ENCODE results near the gene TENT5C. TPM values are rescaled to one million over a fixed set of nuclear protein-coding genes. Genes with fewer than 3 reads are reported as not detected.

TENT5C gene
- total and polyA plus RNA-seq, 3 experiments from 2014 or later = 3.7 to 12.6 (median 4.1) TPM

GRCh38 chr1:117672756-117673155 lies 66.9 kb downstream of the TENT5C start:
- no peak overlapping the region for H3K4me3 Mint-ChIP-seq
- H3K27ac ChIP-seq (ENCODE audit: low read depth, low read length) = no peak overlapping the region
- ChIA-PET CTCF (interaction anchor here (1.7 to 5.0 kb wide), 7 partner anchors 8 to 138 kb away, joined by 4 to 95 read pairs (median 18); partner anchors contain the start of gene TENT5C), POLR2A (interaction anchor here (1.4 kb wide), 1 partner anchor 16 kb away, joined by 4 read pairs; no protein-coding TSS in a partner anchor)
- no peak for DNase-seq
- H3K9me3 ChIP-seq (ENCODE audit: low read length) = no peaks in the 10 kb centered on the region
- H3K9me3 Mint-ChIP-seq = no peaks in the 10 kb centered on the region
- peak overlapping the region in 2 of 8 donors; percentile 29 to 90 for H3K27ac Mint-ChIP-seq
- peaks cover 0 to 2% of the 10 kb centered on the region in 2 donors for H3K27me3 Mint-ChIP-seq
- peaks cover 13 to 19% (median 14%) of the 10 kb centered on the region in 3 donors for H3K4me1 Mint-ChIP-seq
- H3K27me3 ChIP-seq (ENCODE audit: insufficient read depth, low read length, poor library complexity, severe bottlenecking) = no peaks in the 10 kb centered on the region
- no peaks in the 10 kb centered on the region for H3K36me3 ChIP-seq (ENCODE audit: insufficient read depth, low read length)
- H3K4me1 ChIP-seq (ENCODE audit: insufficient read depth, low read length) = peaks cover 5% of the 10 kb centered on the region
- no peak overlapping the region for H3K4me3 ChIP-seq (ENCODE audit: low read length)
- no peaks in the 10 kb centered on the region for H3K36me3 Mint-ChIP-seq

- no peaks in the 10 kb centered on the region for H3K9me3 Mint-ChIP-seq
- POLR2A ChIA-PET = interaction anchor here (1.4 to 2.1 kb wide), 3 partner anchors 8 to 66 kb away, joined by 4 to 16 read pairs (median 7); partner anchors contain the start of gene TENT5C
- CTCF ChIA-PET = interaction anchor here (1.1 to 5.0 kb wide), 12 partner anchors 8 to 139 kb away, joined by 3 to 95 read pairs (median 8); partner anchors contain the start of gene TENT5C
- H3K27ac ChIP-seq (ENCODE audit: low read depth, low read length) = no peak overlapping the region
- H3K36me3 ChIP-seq (ENCODE audit: insufficient read depth, low read length) = no peaks in the 10 kb centered on the region
- no peak for DNase-seq
- H3K27me3 ChIP-seq (ENCODE audit: insufficient read depth, low read length, poor library complexity, severe bottlenecking) = no peaks in the 10 kb centered on the region
- peaks cover 9 to 15% (median 10%) of the 10 kb centered on the region in 3 donors for H3K4me1 Mint-ChIP-seq
- H3K27me3 Mint-ChIP-seq = peaks cover 0 to 2% of the 10 kb centered on the region in 2 donors
- no peaks in the 10 kb centered on the region for H3K36me3 Mint-ChIP-seq
- H3K9me3 ChIP-seq (ENCODE audit: low read length) = no peaks in the 10 kb centered on the region
- no peak overlapping the region for H3K4me3 ChIP-seq (ENCODE audit: low read length)
- H3K4me3 Mint-ChIP-seq = no peak overlapping the region
- H3K4me1 ChIP-seq (ENCODE audit: insufficient read depth, low read length) = peaks cover 5% of the 10 kb centered on the region
- H3K27ac Mint-ChIP-seq = peak overlapping the region in 2 of 8 donors; percentile 17 to 22
These were observed 67.6 kb downstream of the TENT5C start for GRCh38 chr1:117673405-117673804.

GRCh38 chr1:117674521-117675400 lies 68.9 kb downstream of the TENT5C start:
- no peak overlapping the region for H3K4me3 ChIP-seq (ENCODE audit: low read length)
- CTCF ChIA-PET = interaction anchor here (0.6 to 5.0 kb wide), 40 partner anchors 8 to 253 kb away, joined by 3 to 95 read pairs (median 4); partner anchors contain the start of gene TENT5C
- no peaks in the 10 kb centered on the region for H3K36me3 ChIP-seq (ENCODE audit: insufficient read depth, low read length)
- H3K9me3 Mint-ChIP-seq = no peaks in the 10 kb centered on the region
- no peaks in the 10 kb centered on the region for H3K36me3 Mint-ChIP-seq
- H3K9me3 ChIP-seq (ENCODE audit: low read length) = no peaks in the 10 kb centered on the region
- H3K27me3 ChIP-seq (ENCODE audit: insufficient read depth, low read length, poor library complexity, severe bottlenecking) = no peaks in the 10 kb centered on the region
- DNase-seq = peak; percentile 25 to 75 (median 62)
- H3K4me1 Mint-ChIP-seq = peaks cover 9 to 15% (median 10%) of the 10 kb centered on the region in 3 donors
- POLR2A ChIA-PET = interaction anchor here (1.8 to 2.1 kb wide), 2 partner anchors 10 to 68 kb away, joined by 7 to 16 read pairs; partner anchors contain the start of gene TENT5C
- H3K27ac ChIP-seq (ENCODE audit: low read depth, low read length) = no peak overlapping the region
- H3K4me1 ChIP-seq (ENCODE audit: insufficient read depth, low read length) = peaks cover 5% of the 10 kb centered on the region
- peak overlapping the region in 1 of 7 donors; percentile 24 for H3K4me3 Mint-ChIP-seq
- H3K27me3 Mint-ChIP-seq = peaks cover 0 to 2% of the 10 kb centered on the region in 2 donors
- peak overlapping the region in 5 of 8 donors; percentile 42 to 95 (median 83) for H3K27ac Mint-ChIP-seq

- H3K4me1 ChIP-seq (ENCODE audit: insufficient read depth, low read length) = peaks cover 5% of the 10 kb centered on the region
- CTCF ChIA-PET = interaction anchor here (0.9 to 5.0 kb wide), 8 partner anchors 16 to 163 kb away, joined by 3 to 95 read pairs (median 5); partner anchors contain the start of gene TENT5C
- peaks cover 9 to 15% (median 10%) of the 10 kb centered on the region in 3 donors for H3K4me1 Mint-ChIP-seq
- no peak overlapping the region for H3K4me3 Mint-ChIP-seq
- peaks cover 0 to 3% of the 10 kb centered on the region in 2 donors for H3K27me3 Mint-ChIP-seq
- no peaks in the 10 kb centered on the region for H3K36me3 ChIP-seq (ENCODE audit: insufficient read depth, low read length)
- H3K9me3 Mint-ChIP-seq = no peaks in the 10 kb centered on the region
- no peaks in the 10 kb centered on the region for H3K27me3 ChIP-seq (ENCODE audit: insufficient read depth, low read length, poor library complexity, severe bottlenecking)
- DNase-seq = no peak
- H3K4me3 ChIP-seq (ENCODE audit: low read length) = no peak overlapping the region
- POLR2A ChIA-PET = no interaction called here
- H3K27ac Mint-ChIP-seq = no peak overlapping the region
- H3K9me3 ChIP-seq (ENCODE audit: low read length) = no peaks in the 10 kb centered on the region
- H3K36me3 Mint-ChIP-seq = no peaks in the 10 kb centered on the region
- no peak overlapping the region for H3K27ac ChIP-seq (ENCODE audit: low read depth, low read length)
These were observed 70.1 kb downstream of the TENT5C start for GRCh38 chr1:117675907-117676430.

- Mint-ChIP-seq H3K36me3 (no peaks in the 10 kb centered on the region), H3K4me1 (peaks cover 9 to 16% (median 11%) of the 10 kb centered on the region in 3 donors), H3K4me3 (no peak overlapping the region), H3K27me3 (peaks cover 0 to 1% of the 10 kb centered on the region in 2 donors), H3K9me3 (no peaks in the 10 kb centered on the region), H3K27ac (no peak overlapping the region)
- H3K27me3 ChIP-seq (ENCODE audit: insufficient read depth, low read length, poor library complexity, severe bottlenecking) = no peaks in the 10 kb centered on the region
- no peaks in the 10 kb centered on the region for H3K9me3 ChIP-seq (ENCODE audit: low read length)
- no peak overlapping the region for H3K4me3 ChIP-seq (ENCODE audit: low read length)
- ChIA-PET CTCF (interaction anchor here (1.2 to 5.0 kb wide), 5 partner anchors 17 to 164 kb away, joined by 3 to 95 read pairs (median 5); no protein-coding TSS in a partner anchor), POLR2A (no interaction called here)
- peaks cover 5% of the 10 kb centered on the region for H3K4me1 ChIP-seq (ENCODE audit: insufficient read depth, low read length)
- no peaks in the 10 kb centered on the region for H3K36me3 ChIP-seq (ENCODE audit: insufficient read depth, low read length)
- no peak for DNase-seq
- H3K27ac ChIP-seq (ENCODE audit: low read depth, low read length) = no peak overlapping the region
These were observed 70.8 kb downstream of the TENT5C start for GRCh38 chr1:117676615-117677130.

Other genes starting within 250 kb of the TENT5C start
- 10 to 100 TPM; 24.0 to 26.9 TPM for gene MAN1A2, start 238.6 kb upstream of the TENT5C start, total RNA-seq
- 23.1 TPM for gene MAN1A2, start 238.6 kb upstream of the TENT5C start, polyA plus RNA-seq

Measured in CD8-positive, alpha-beta memory T cell (primary cell).